OCI-LY3 (cell line): Measurements from ENCODE around the gene DNAJB11.

Experiments used
- EZH2phosphoT487 ChIP-seq: fragments of 200-600 bp; shearing (Covaris generic); IDR thresholded peaks from 2 replicates; pipeline ENCODE4 v1.6.1; 2018; ENCODE audit warnings: antibody characterized with exemption, mixed run types, low read depth
- TF ChIP-seq, protein P1 (sequence below): fragments of 200-600, 300-600 bp; sonication (generic); IDR thresholded peaks from 2 replicates; pipeline ENCODE4 v1.5.1; 2014; ENCODE audit warnings: antibody characterized with exemption, low read length, low read depth

DNA sequence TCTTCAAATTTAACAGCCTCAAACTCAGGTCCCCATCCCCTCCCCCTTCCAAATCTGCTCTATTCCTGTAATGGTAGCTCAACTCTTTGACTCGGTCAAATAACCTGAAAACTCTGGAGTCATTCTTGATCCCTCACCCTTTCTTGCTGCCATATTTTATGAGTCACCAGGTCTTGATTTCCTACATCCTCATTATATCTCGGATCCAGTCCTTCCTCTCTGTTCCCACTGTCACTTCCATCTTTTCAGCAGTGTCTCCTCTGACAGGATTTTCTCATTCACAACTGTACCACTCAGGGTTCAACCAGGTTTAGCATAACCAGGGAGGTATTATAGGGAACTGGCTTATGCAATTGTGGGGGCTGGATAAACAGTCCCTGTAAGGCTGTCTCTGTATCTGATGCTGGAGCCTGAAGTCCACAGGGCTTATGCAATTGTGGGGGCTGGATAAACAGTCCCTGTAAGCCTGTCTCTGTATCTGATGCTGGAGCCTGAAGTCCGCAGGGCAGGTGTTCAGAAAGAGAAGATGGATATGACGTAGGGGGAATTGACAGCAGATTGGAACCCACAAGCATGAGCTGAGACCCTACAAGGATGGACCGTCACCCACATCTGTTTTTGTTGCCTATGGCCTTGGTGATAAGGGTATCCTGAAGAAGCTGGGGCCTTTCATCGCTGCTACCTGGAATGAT is 60.6 kb downstream of the DNAJB11 start:
- TF ChIP-seq, protein P1, sequence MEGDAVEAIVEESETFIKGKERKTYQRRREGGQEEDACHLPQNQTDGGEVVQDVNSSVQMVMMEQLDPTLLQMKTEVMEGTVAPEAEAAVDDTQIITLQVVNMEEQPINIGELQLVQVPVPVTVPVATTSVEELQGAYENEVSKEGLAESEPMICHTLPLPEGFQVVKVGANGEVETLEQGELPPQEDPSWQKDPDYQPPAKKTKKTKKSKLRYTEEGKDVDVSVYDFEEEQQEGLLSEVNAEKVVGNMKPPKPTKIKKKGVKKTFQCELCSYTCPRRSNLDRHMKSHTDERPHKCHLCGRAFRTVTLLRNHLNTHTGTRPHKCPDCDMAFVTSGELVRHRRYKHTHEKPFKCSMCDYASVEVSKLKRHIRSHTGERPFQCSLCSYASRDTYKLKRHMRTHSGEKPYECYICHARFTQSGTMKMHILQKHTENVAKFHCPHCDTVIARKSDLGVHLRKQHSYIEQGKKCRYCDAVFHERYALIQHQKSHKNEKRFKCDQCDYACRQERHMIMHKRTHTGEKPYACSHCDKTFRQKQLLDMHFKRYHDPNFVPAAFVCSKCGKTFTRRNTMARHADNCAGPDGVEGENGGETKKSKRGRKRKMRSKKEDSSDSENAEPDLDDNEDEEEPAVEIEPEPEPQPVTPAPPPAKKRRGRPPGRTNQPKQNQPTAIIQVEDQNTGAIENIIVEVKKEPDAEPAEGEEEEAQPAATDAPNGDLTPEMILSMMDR = no peak
- no peak for TF ChIP-seq EZH2phosphoT487
